ENCODE results near the gene KLHL30.
"Not testable (repeated sequence)": the region's sequence is repeated elsewhere in the genome, so short reads cannot be mapped to it uniquely, and the experiment has no call there.

The KLHL30 gene

DNA sequence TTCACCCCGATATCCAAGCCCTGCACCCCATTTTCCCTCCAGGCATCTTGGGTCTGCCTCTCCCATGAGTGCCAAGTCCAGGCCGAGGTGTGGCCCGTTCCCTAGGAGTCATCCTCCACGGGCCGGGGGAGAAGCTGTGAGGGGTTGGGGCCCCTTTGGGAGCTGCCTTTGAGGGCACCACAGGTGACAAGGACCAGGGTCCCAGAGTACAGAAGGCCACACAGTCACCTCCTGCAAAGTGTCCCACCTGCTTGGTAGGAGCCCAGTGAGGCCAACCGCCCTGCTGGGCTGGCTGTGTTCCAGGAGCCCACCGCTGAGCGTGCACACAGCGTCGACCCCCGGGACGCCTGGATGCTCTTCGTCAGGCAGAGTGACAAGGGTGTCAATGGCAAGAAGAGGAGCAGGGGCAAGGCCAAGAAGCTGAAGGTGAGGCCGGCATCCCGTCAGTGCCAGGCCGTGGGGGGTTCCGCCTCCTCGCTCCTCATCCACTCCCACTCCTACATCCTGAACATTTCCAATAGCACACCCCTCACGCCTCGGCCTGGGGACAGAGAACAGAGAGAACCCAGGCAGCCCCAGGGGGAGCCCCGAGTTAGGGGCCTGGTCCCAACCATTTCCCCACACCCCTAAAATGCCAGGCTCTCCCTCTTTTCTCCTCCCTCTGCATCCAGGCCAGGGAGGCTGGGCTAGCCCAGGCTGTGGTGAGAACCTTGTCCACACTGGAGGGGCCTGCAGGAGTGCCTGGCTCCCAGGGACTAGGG is 23.0 kb downstream of the KLHL30 start:
- no peak for DNase-seq (ENCODE audit: low read depth, low spot score)

GRCh38 chr2:238162251-238162845 is 23.9 kb downstream of the KLHL30 start:
- no peak for DNase-seq (ENCODE audit: low read depth, low spot score)

DNA sequence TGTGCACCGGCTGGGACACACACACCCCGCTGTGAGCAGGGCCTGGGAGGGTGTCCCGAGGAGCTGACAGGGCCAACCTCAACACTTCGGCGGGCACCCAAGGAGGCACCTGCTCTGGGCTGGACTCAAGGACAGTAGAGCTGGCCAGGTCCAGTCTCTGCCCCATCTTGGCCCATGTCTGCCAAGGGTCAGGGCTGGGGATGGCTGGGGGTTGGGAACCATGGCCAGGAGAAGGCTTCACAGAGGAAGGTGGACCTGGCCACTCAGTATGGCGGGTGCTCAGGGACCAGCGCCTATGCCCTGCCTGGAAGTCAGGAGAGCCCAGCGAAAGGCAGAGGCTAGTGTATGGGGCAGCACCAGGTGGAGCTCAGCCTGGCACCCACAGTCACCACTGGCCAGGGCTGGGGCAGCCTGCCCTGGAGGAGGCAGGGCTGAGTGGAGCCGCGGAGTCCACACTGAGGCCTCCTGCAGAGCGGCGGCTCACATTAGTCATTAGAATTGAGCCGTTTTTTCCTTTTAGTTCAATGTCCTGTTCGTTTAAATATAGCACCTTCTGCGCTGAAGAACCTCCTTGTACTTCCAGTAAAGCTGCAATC is 24.5 kb downstream of the KLHL30 start:
- DNase-seq (ENCODE audit: low read depth, low spot score): no peak

DNA sequence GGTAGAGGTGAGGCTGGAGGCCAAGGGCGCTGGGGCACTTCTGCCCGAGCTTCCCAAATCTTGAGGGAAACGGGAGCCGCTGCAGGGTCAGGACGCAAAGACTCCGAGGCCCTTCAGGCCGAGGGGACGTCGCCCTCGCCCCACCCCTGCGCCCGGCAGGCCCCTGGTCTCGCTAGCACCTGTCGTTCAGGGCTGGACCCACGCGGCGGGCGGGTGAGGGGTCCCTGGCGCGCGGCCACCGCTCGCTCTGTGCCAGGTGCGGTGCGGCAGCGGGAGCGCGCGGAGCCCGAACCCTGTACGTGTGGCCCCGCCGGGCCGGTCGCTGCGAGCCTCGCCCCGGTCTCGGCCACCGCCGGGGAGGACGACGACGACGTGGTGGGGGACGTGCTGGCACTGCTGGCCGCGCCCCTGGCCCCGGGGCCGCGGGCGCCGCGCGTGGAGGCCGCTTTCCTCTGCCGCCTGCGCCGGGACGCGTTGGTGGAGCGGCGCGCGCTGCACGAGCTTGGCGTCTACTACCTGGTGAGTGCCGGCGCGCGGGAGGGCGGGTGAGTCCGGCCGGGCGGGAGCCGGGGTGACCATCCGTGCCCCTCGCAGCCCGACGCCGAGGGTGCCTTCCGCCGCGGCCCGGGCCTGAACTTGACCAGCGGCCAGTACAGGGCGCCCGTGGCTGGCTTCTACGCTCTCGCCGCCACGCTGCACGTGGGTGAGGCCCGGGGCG is 25.2 kb downstream of the KLHL30 start:
- DNase-seq (ENCODE audit: low read depth, low spot score): no peak

DNA sequence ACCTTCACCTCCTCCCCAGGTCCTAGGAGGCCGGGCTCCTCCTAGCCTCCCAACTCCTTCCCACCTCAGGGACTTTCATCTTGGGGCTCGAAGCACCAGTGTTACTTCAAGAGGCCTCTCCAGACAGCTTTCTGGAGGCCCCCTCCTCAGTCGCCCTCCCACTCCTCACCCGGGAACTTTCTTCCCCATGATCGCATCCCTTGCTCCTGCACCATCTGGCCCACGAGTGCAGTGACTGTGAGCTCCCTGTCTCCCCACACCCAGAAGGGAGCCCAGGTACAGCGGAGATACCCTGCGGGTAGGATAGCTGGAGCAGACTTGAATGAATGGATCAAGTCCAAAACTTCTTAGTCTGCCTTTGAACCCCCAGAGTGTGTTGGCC is 26.4 kb downstream of the KLHL30 start:
- no peak for DNase-seq (ENCODE audit: low read depth, low spot score)

GRCh38 chr2:238165288-238165921 is 26.9 kb downstream of the KLHL30 start:
- DNase-seq (ENCODE audit: low read depth, low spot score): no peak

- DNase-seq (ENCODE audit: low read depth, low spot score): no peak
Measured at GRCh38 chr2:238166391-238167343, 28.2 kb downstream of the KLHL30 start.

DNA sequence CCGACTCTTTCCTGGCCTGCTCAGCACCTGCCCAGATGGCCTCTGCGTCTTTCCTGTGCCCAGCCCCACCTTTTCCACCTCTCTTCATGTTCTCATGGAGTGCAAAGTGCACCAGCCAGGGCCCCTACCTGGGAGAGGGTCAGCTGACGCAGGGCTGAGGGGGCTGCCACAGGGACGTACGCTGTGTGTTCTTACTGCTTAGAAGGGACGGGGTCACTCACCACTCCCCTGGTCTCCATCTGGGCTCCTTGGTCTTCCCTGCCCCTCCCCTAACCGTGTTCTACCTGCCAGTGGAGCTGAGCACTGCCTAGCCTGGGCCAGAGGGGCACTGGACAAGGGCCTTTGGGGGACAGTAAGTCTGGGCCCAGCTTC is 28.9 kb downstream of the KLHL30 start:
- no peak for DNase-seq (ENCODE audit: low read depth, low spot score)

- no peak for DNase-seq (ENCODE audit: low read depth, low spot score)
Measured at GRCh38 chr2:238167761-238168160, 29.3 kb downstream of the KLHL30 start.

DNA sequence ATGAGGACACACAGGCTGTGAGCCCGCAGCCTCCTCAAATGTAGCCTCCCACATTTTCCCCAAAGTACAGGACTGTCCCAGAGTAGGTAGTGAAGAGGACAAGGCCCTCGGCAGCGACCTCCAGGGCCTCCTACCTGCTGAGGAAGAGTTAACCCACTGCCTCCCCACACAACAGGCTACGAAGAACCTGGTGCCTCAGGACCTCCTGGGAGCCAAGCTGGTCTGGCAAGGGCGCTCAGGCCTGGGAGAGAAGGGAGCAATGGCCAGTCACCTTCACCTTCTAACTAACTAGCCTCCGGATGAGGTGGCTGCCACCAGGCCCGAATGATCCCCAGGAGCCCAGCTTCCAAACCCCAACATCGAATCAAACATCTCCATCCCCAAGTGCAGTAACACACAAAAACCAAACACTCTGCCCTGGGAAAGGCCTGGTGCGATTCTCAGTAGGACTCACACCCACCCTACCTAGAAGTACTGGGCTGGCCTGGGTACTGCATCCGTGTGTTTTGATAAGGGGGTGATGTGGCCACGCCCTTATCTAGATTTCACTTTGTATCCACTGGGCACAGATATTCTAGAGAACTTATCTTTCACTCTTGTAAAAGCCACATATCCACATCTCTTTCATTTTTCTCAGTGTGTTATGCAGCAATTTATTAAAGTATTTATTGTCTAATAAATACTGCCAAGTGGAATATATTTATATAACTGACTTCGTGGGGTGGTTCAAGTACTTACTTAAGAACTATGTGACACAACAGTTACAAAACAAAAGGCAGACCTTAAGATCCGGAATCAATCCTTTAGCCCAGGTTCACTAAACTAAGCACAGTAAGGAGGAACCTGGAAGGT is 30.0 kb downstream of the KLHL30 start:
- DNase-seq (ENCODE audit: low read depth, low spot score): no peak

DNA sequence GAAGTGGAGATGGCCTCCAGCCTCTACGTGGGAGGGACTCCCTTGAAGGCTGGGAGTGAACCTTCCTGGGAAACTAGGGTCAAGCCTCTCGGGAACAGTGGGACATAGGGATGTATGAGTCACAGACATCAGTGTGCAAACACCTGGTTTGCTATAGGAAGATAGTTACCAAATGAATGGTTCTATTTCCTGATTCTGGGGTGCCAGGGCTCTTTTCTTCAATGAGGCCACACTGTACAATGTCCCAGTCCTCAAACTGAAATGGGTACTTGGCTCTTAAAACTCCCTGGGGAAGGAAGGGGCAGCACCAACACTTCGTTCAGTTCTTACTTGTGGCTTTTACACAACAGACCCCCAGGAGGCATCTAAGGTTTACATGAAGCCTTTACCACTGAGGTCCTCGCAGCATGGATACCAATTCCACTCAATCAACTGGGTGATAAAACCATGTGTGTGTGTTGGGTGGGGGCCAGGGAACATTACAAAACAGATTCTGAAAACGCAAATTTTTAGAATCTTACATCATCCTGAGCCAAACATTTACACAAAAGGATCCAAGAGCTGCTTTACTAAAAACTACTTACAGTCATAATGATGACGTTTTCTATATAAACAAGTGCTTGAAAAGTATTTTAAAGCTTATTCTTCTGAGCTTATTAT is 30.7 kb downstream of the KLHL30 start:
- no peak for DNase-seq (ENCODE audit: low read depth, low spot score)

DNA sequence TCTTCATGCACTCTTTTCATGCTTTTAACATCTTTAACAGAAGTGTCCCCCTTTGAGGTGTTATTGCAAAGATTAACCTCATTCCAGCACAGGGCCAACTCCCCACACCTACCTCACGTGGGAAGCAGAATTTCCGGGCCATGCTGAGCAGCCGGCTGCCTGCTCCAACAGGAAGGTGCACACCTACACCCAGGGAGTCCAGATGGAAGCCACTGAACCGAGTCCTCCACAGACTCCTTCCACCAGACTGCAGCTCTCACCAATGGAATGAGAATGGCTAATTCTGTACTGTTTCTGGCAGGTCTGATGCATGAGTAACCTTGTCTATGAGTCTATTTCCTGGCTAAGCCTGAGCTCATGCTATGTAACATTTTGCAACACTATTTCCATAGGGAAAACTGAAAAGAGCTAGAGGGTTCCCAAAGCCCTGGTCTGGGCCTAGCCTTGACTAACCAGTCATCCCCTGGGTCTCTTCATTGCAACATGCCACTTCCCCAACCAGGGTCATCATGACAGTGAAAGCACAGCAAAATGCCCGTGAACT is 31.3 kb downstream of the KLHL30 start:
- no peak for DNase-seq (ENCODE audit: low read depth, low spot score)

GRCh38 chr2:238170386-238171071 is 32.1 kb downstream of the KLHL30 start:
- no peak for DNase-seq (ENCODE audit: low read depth, low spot score)

DNA sequence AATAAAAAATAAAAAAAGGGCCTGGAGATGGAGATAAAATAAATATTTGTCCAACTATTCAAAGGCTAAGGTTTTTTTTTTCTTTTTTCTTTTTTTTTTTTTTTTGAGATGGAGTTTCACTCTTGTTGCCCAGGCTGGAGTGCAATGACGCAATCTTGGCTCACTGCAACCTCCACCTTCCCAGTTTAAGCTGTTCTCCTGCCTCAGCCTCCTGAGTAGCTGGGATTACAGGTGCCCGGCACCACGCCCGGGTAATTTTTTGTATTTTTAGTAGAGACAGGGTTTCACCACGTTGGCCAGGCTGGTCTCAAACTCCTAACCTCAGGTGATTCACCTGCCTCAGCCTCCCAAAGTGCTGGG is 32.6 kb downstream of the KLHL30 start:
- not testable (repeated sequence) for DNase-seq (ENCODE audit: low read depth, low spot score)

DNA sequence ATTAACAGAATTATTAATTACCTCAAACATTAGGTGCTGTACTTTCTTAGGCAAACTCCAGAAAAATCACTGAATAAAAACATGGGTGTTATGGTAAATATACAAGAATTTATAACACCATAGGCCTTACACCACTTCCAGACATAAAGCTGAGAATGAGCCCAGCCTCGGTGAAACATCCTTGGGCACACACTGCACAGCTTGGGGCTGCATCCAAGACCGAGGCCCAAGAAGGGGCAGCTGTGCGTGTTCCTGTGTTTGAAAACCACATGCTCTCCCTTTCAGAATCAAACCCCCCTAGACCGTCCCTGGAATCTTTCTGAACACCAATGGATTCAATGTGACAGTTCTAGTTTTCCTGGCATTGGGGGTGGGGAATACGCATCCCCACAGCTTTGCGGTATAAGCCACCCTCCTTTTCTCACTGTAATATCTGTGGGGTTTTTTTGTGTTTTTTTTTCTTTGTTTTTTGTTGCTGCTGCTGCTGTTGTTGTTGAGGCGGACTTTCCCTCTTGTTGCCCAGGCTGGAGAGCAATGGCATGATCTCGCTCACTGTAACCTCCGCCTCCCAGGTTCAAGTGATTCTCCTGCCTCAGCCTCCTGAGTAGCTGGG is 33.2 kb downstream of the KLHL30 start:
- DNase-seq (ENCODE audit: low read depth, low spot score): no peak

DNA sequence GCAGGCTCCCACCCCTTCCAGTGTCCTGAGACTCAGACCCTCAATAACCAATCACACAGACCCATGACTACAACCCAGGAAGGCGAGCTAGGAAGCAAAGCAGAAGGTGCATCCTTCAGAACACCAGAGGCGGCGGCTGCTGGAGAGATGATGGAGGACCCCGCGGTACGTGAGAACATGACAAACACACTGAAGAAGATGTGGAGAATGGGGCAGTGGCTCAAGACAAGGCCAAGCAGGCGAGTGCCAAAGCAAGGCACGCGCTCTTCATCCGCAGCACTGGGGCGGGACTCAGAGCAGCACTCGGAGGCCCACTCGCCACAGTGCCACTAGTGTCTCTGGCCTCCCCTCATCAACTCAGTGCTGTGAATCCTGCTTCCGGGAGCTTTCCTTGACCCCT is 34.0 kb downstream of the KLHL30 start:
- no peak for DNase-seq (ENCODE audit: low read depth, low spot score)

- no peak for DNase-seq (ENCODE audit: low read depth, low spot score)
Measured at GRCh38 chr2:238173692-238174091, 35.2 kb downstream of the KLHL30 start.

- DNase-seq (ENCODE audit: low read depth, low spot score): no peak
Measured at GRCh38 chr2:238174291-238174690, 35.8 kb downstream of the KLHL30 start.

Data from activated CD4-positive, CD25-positive, alpha-beta regulatory T cell treated with anti-CD3 and anti-CD28 coated beads, Interleukin-2, amount 50 U/mL, for 16 hours (primary cell).